Measurements from ENCODE around the gene CNKSR2.
"Not testable (repeated sequence)": the region's sequence is repeated elsewhere in the genome, so short reads cannot be mapped to it uniquely, and the experiment has no call there.

CNKSR2 gene

GRCh38 chrX:21457718-21458117, 83.5 kb downstream of the CNKSR2 start:
- DNase-seq, result no peak

DNA sequence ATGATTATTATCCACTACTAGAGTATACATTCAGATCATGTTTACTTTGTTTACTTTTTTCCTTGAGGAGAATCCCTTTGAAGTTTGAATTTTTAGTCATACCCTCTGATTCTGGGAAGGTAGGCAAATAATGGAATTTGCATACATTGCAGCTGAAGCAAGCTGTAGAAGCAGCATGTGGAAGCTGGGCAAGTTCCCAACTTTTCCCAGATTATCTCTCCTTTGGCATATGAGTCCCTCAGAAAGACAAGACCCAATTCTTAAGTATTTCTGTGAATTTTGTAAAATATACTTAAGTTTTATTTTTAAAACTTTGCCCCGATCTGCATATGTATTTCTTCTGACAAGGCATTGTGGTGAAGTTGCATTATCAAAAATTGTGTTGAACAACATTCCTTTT, 94.9 kb downstream of the CNKSR2 start:
- DNase-seq, result no peak

GRCh38 chrX:21476909-21477308, 102.7 kb downstream of the CNKSR2 start:
- DNase-seq, result no peak

- no peak for DNase-seq
Measured at GRCh38 chrX:21479695-21480270, 105.6 kb downstream of the CNKSR2 start.

- DNase-seq, result no peak
Measured at GRCh38 chrX:21481761-21482160, 107.5 kb downstream of the CNKSR2 start.

DNA sequence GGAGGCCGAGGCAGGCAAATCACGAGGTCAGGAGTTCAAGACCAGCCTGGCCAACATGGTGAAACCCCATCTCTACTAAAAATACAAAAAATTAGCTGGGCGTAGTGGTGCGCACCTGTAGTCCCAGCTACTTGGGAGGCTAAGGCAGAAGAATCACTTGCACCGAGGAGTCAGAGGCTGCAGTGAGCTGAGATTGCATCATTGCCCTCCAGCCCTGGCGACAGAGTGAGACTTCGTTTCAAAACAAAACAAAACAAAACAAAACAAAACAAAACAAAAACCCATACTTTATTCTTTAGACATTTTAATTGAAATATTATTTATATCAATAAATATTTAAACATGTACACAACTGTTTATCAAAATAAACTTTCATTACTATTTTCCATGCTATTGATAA, 109.8 kb downstream of the CNKSR2 start:
- DNase-seq, result not testable (repeated sequence)

DNA sequence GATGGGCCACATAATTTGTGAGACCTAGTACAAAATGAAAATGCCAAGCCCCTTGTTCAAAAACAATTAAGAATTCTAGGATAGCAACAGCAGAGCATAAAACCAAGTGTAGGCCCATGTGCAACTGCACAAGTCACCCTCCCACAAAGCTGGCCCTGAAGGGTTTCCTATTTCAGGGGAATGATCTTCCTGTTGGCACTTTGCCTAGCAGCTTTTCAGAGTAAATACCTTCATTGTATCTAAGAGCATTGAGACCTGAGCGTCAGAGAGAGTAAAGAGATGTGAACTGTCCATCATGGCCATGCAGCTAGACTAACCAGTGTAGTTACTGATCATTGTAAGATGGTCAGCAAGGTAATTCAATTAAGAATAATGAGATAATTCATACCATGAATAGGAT, 113.6 kb downstream of the CNKSR2 start:
- DNase-seq, result no peak

GRCh38 chrX:21490341-21490740, 116.1 kb downstream of the CNKSR2 start:
- no peak for DNase-seq

DNA sequence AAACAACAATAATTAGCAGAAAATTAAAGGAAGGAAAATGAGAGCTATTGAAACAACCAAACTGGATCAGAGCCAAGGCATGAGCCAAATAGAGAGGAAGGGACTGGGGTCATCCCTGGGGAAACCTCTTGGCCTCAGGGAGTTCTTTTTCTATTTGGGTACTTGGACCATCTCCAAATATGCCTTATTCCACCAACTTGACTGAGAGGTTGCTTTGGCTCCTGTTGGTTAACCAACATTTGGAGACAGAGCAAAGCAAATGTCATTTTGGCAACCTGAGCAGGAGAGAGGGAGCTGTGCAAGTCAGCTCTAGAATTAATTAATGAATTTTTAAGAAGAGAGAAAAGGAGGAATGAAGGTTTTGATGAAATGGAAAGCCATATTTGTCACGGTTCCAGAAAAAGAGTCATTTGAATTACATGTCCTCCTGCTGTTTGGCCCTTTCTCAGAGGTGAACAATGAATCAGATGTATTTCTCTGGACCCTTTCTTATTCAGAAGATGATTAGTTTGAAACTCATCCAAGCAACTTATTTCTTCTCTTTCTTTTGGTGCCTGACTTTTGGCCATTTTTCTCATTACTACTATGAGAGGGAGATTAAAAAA, 119.1 kb downstream of the CNKSR2 start:
- no peak for DNase-seq

GRCh38 chrX:21503593-21503992, 129.4 kb downstream of the CNKSR2 start:
- no peak for DNase-seq

DNA sequence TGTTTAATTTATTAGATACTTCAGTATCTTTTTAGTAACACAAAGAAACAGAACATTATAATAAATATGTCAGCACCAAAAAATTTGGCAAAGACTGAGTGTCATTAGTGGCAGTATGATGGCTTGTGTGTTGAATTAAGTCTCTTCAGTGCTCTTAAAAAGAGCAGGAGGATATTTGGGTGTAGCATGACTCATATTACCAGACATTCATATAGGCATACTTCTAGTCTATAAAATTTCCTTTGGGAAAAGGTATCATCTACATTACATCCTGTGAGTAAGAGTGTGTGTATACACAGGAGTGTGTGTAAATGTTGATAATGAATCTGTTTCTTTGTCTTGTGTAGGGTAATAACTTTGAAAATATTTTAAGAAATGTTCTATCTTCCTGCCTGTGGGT, 135.7 kb downstream of the CNKSR2 start:
- DNase-seq, result no peak

- no peak for DNase-seq
Measured at GRCh38 chrX:21524008-21524407, 149.8 kb downstream of the CNKSR2 start.

GRCh38 chrX:21528076-21528475, 153.9 kb downstream of the CNKSR2 start:
- DNase-seq, result no peak

- no peak for DNase-seq
Measured at GRCh38 chrX:21529771-21530170, 155.6 kb downstream of the CNKSR2 start.

GRCh38 chrX:21544642-21545041, 170.4 kb downstream of the CNKSR2 start:
- DNase-seq, result not testable (repeated sequence)

GRCh38 chrX:21559417-21559816, 185.2 kb downstream of the CNKSR2 start:
- DNase-seq, result no peak

DNA sequence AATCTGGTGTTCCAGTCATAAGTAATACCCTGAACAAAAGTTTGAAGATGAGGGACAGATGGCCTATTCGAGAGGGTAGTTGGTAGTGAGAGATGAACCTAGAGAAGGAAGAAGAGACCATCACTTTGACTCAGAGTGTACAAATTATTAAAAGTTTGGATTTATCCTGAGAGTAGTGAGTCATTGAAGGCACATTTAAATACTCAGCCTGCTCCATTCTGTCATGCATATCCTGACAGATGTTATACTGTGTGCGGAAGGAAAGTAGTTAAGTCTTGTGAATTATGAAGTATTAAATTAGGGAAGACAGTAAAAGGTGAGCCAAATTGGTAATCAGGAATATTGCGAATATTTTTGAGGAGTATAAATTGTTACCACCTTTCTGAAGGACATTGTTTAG, 190.8 kb downstream of the CNKSR2 start:
- no peak for DNase-seq

DNA sequence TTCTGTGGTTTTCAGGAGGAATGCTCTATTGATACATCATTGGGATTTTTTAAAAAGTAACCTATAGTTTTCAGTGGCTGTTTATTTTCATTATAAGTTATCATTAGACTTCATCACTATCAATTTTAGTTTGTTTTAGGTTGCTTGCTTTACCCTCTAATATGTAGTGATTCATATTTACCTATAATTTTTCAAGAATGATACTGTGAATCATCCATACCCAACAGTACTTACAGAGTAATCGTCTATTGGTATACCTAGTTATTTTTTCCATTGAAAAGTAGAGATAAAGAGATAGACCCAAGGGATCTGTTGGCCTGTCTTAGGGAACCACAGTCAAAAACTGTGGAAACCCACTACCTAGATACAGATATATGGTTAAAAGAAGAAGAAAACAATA, 200.6 kb downstream of the CNKSR2 start:
- DNase-seq, result no peak

DNA sequence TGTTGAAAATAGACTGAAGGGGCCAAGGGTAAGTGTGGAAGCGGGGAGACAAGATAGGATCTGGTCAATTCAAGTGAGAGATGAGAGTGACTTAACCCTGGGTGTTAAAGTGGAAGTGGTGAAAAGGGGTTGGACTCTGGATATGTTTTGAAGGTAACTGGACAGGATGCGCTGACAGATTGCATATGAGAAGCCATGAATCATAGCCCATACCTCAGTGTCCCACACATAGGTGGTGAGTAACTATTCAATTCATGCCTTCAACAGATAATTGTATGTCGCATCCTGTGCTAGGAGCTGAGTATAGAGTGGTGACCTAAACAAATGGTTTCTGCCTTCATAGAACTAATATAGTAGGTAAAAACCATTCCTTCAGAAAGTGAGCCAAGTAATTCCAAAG, 207.3 kb downstream of the CNKSR2 start:
- no peak for DNase-seq

DNA sequence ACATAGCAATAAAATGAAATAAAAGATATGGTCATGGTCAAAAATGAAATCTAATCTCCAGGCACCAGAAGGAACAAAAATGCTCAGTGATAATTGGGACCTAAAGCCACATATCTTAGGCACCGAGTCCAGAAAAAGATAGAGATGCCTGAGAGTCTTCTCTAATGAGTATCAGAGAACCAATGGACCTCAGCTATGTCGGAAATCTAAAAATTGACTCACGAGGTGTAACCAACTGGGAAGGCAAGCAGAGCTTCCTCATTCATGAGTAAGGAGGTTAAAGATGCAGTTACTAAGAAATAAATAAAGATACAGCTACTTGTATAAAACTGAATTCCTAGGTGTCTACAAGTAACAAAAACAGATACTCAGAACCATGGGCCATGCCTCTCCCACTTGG, 211.8 kb downstream of the CNKSR2 start:
- no peak for DNase-seq

DNA sequence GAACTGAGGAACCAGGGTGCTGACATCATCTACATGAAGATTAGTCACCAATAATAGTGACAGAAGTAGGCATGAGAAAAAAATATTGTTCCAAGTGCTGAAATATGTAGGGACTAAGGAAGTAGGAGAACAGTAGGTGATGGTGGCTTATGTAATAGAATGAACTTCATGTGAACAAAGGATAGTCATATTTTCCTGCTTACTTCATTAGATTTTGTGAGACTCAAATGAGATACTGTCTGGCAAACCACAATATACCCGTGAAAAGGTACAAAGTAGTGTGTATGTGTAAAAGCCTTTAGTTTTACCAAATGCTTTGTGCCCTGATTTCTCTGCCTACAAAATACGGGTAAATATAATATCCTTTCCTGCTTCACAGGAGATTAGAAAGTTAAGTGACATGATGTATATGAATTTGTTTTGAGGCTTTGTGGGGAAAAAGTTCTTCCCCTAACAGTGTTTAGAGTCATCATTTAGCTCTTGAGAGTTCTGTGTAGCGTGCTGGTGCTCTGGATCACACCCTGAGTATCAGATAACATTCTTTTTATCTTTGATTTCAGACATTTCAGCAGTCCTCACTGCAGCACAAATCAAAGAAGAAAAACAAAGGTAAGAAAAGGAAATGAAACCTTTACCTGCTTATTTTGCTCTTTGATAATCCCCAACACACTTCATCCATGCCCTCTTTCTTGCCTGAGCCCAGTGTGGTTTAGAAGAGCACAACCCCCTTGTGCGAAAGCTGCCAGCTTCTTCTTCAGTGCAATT, 216.0 kb downstream of the CNKSR2 start:
- no peak for DNase-seq

DNA sequence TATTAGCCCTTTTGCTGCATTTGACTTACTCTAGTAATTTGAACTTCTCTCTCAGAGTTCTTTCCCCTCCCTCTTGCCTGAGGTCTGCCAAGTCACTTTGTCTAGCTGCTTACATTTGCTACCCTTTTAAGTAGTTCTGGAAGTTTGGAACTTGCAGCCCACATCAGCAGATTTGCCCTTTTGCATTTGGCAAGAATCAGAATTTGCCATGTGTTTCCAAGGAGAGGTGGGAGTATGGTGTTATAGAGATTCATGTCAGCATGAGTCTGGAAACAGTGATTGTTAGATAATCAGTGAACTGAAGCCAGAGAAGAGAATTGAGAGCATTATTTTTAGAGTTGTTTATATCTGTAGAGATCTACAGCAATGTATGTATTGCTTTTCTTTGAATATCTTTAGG, 231.8 kb downstream of the CNKSR2 start:
- no peak for DNase-seq

GRCh38 chrX:21610168-21610567, 235.9 kb downstream of the CNKSR2 start:
- DNase-seq, result no peak

- no peak for DNase-seq
Measured at GRCh38 chrX:21612154-21612553, 237.9 kb downstream of the CNKSR2 start.

All from T-helper 9 cell (primary cell).